ENCODE results near the gene CISD2.
"Not testable (repeated sequence)": the region's sequence is repeated elsewhere in the genome, so short reads cannot be mapped to it uniquely, and the experiment has no call there.

Gene CISD2

GRCh38 chr4:102868781-102869568, at the start of gene CISD2:
CISD2 (plus strand) TSS chr4:102868992; CDS start chr4:102869085, 93 bp downstream.
- ATAC-seq: peak; percentile 96
- no peak for TF ChIP-seq ZNF565 (CRISPR knock-in tag; conservative IDR thresholded peaks at IDR 0.05; ENCODE audit: low read depth)
- TF ChIP-seq ESRRG (CRISPR knock-in tag; IDR thresholded peaks at IDR 0.05): 0 out of 2 replicates have a peak, but pooled peaks have one; percentile 54

GRCh38 chr4:102819100-102819499, 49.7 kb upstream of the CISD2 start:
- not testable (repeated sequence) for ATAC-seq

- TF ChIP-seq GLIS3 (CRISPR knock-in tag; IDR thresholded peaks at IDR 0.05): no peak
- TF ChIP-seq ZNF565 (CRISPR knock-in tag; conservative IDR thresholded peaks at IDR 0.05; ENCODE audit: low read depth): no peak
- TF ChIP-seq TSHZ2 (CRISPR knock-in tag; IDR thresholded peaks at IDR 0.05): no peak
- TF ChIP-seq ZNF70 (CRISPR knock-in tag; IDR thresholded peaks at IDR 0.05): no peak
- ATAC-seq: no peak
Observed at GRCh38 chr4:102819588-102820365, 49.0 kb upstream of the CISD2 start.

- TF ChIP-seq OSR1 (CRISPR knock-in tag; IDR thresholded peaks at IDR 0.05) (no peak), CREB5 (CRISPR knock-in tag; IDR thresholded peaks at IDR 0.05; ENCODE audit: low read depth) (no peak), TSHZ2 (CRISPR knock-in tag; IDR thresholded peaks at IDR 0.05) (no peak), RARB (CRISPR knock-in tag; IDR thresholded peaks at IDR 0.05) (no peak), ARNTL (CRISPR knock-in tag; IDR thresholded peaks at IDR 0.05; ENCODE audit: borderline replicate concordance, low read depth) (no peak), ZNF565 (CRISPR knock-in tag; conservative IDR thresholded peaks at IDR 0.05; ENCODE audit: low read depth) (no peak), POU6F1 (CRISPR knock-in tag; IDR thresholded peaks at IDR 0.05; ENCODE audit: borderline replicate concordance, low read depth) (no peak)
- no peak for ATAC-seq
Observed at GRCh38 chr4:102823464-102823863, 45.3 kb upstream of the CISD2 start.

GRCh38 chr4:102823897-102824296, 44.9 kb upstream of the CISD2 start:
- no peak for ATAC-seq
- TF ChIP-seq ZNF565 (CRISPR knock-in tag; conservative IDR thresholded peaks at IDR 0.05; ENCODE audit: low read depth) (no peak), CSDC2 (CRISPR knock-in tag; IDR thresholded peaks at IDR 0.05) (no peak), CSRNP3 (CRISPR knock-in tag; IDR thresholded peaks at IDR 0.05) (no peak), TCF4 (CRISPR knock-in tag; IDR thresholded peaks at IDR 0.05; ENCODE audit: borderline replicate concordance) (no peak), BACH2 (CRISPR knock-in tag; IDR thresholded peaks at IDR 0.05; ENCODE audit: borderline replicate concordance) (no peak), CREB5 (CRISPR knock-in tag; IDR thresholded peaks at IDR 0.05; ENCODE audit: low read depth) (no peak), TOX (CRISPR knock-in tag; IDR thresholded peaks at IDR 0.05; ENCODE audit: borderline replicate concordance) (no peak), ZFP3 (CRISPR knock-in tag; IDR thresholded peaks at IDR 0.05) (no peak), ISL1 (CRISPR knock-in tag; IDR thresholded peaks at IDR 0.05) (no peak), ESRRG (CRISPR knock-in tag; IDR thresholded peaks at IDR 0.05) (no peak), POU6F1 (CRISPR knock-in tag; IDR thresholded peaks at IDR 0.05; ENCODE audit: borderline replicate concordance, low read depth) (no peak), ZNF8 (CRISPR knock-in tag; IDR thresholded peaks at IDR 0.05) (no peak), ARNTL (CRISPR knock-in tag; IDR thresholded peaks at IDR 0.05; ENCODE audit: borderline replicate concordance, low read depth) (no peak)

All from SK-N-SH treated with all-trans-retinoic acid at 6 μM for 48 hours (cell line).